Activated CD8-positive, alpha-beta memory T cell treated with anti-CD3 and anti-CD28 coated beads, Interleukin-2, amount 50 U/mL, for 1 hour (primary cell): ENCODE data around the gene HSF4.
A peak's percentile ranks its signal among the peaks of the same experiment; 100 is the strongest.

Experiments
- DNase-seq: peaks from one replicate; pipeline ENCODE4 v3.0.0-alpha.2; 2020; ENCODE audit errors: extremely low read depth

The HSF4 gene

GRCh38 chr16:67184995-67185650 is 20.6 kb downstream of the HSF4 start:
- peak; percentile 47 for DNase-seq

- no peak for DNase-seq
Observed at GRCh38 chr16:67185651-67186134, 21.1 kb downstream of the HSF4 start.

- DNase-seq, result no peak
Observed at GRCh38 chr16:67186550-67186950, 22.0 kb downstream of the HSF4 start.

DNA sequence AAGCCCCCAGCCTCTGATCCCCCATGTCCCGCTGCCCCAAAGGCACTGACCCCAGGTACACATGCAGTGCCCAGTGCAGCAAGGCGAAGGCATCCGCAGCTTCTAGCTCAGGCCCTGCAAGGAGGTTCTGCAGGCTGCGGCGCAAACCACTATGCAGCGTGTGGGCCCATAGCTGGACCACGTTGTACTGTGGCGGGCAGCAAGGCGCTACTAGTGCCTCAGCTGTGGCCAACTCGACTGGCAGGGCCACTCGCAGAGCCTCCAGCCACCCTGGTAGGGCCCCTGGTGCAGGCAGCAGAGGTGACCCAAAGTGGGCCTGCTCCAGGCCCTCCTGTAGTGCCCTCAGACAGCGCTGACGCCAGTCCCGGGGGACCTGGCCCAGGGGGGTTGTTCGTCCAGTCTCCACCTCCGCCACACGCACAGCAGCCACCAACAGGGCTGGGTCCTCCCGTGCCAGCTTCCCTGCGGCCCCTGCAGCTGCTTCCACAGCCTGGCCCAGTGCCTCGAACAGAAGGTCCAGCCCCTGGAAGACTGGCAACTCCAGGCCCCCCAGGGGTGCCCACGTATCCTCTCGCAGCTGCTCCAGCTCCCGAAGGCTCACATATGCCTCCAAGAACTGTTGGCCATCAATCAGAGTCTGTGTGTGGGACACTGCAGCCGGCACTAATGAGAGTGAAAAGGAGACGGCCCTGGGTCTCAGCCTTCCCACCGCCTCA is 22.8 kb downstream of the HSF4 start:
- no peak for DNase-seq

GRCh38 chr16:67188323-67188722 is 23.8 kb downstream of the HSF4 start:
- no peak for DNase-seq

- DNase-seq, result no peak
Observed at GRCh38 chr16:67188798-67189197, 24.3 kb downstream of the HSF4 start.

- no peak for DNase-seq
Observed at GRCh38 chr16:67190041-67190440, 25.5 kb downstream of the HSF4 start, which contains the start of gene EXOC3L1. Gene EXOC3L1, minus strand, starts transcription at chr16:67190136. Its CDS starts 460 bp downstream, at chr16:67189676.

GRCh38 chr16:67190448-67191399 is 26.2 kb downstream of the HSF4 start:
- DNase-seq, result no peak

DNA sequence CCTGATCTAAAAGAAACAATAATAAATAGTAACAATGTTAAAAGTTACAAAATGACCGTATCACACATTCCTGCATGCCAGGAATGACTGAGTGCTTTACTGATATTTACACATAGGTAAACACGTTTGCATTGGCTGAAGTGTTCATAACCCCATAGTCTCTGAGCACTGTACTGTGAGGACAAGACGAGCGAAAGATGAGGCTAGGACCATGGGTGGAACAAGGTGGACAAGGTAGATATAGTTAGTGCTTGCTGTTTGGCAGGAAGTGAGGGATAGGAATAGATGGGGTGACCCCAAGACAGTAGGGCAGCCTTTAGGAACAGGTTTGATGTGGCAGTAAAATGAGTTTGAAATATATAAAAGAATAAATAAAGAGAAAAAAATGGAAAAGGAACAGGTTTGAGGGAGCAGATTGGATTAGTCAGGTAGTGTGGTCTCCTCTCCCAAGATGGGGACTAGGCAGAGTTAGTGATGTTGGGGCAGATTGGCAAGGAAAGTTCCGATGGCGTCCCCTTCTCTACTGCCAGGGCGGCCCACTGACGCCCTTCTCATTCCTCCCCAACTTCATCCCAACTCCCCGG is 27.0 kb downstream of the HSF4 start:
- DNase-seq, result no peak

- DNase-seq, result peak; percentile 59
Observed at GRCh38 chr16:67191995-67192681, 27.6 kb downstream of the HSF4 start, which contains the start of gene E2F4. Gene E2F4, plus strand, starts transcription at chr16:67192155. Its CDS starts 73 bp downstream, at chr16:67192228.

- DNase-seq, result no peak
Observed at GRCh38 chr16:67192781-67193361, 28.3 kb downstream of the HSF4 start.

- no peak for DNase-seq
Observed at GRCh38 chr16:67193536-67193935, 29.0 kb downstream of the HSF4 start.

- DNase-seq, result no peak
Observed at GRCh38 chr16:67194260-67194659, 29.7 kb downstream of the HSF4 start.

- no peak for DNase-seq
Observed at GRCh38 chr16:67195676-67196075, 31.1 kb downstream of the HSF4 start.

GRCh38 chr16:67196881-67197280 is 32.3 kb downstream of the HSF4 start:
- DNase-seq, result no peak

GRCh38 chr16:67197704-67198103 is 33.2 kb downstream of the HSF4 start:
- no peak for DNase-seq

DNA sequence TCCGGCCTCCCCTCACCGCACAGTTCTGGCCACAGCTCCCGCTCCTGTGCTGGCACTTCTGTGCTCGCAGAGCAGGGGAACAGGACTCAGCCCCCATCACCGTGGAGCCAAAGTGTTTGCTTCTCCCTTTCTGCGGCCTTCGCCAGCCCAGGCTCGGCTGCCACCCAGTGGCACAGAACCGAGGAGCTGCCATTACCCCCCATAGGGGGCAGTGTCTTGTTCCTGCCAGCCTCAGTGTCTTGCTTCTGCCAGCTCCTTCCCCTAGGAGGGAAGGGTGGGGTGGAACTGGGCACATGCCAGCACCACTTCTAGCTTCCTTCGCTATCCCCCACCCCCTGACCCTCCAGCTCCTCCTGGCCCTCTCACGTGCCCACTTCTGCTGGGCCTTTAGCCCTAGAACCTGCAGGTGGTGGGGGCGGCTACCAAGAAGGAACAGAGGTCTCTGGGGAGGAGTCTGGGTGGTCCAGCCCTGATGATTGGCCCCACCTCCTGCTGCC is 33.7 kb downstream of the HSF4 start:
- DNase-seq, result no peak

- DNase-seq, result no peak
Observed at GRCh38 chr16:67199011-67199807, 34.7 kb downstream of the HSF4 start, which contains the start of gene ELMO3. Gene ELMO3, plus strand, starts transcription at chr16:67199131. Its CDS starts 196 bp downstream, at chr16:67199327.

- DNase-seq, result no peak
Observed at GRCh38 chr16:67199808-67200198, 35.3 kb downstream of the HSF4 start.
